Chondrocyte (in vitro differentiated cells): ENCODE measurements around the gene RAB5A. TPM values are rescaled to one million over a fixed set of nuclear protein-coding genes. Genes with fewer than 3 reads are reported as not detected.

Experiments
- DNase-seq: peaks from one replicate; pipeline ENCODE4 v3.0.0; 2021; ENCODE audit warnings: mixed read lengths, low spot score
- H3K27ac Mint-ChIP-seq: one replicate; pipeline ENCODE4 v1.8.0; 2021; ENCODE audit warnings: mild to moderate bottlenecking, moderate library complexity, mixed read lengths; ENCODE audit not compliant: unreplicated experiment
- H3K27me3 Mint-ChIP-seq: 2 replicates; pipeline ENCODE4 v1.8.0; 2021; ENCODE audit warnings: low read depth, mixed read lengths
- H3K36me3 Mint-ChIP-seq: 2 replicates; pipeline ENCODE4 v1.8.0; 2021; ENCODE audit warnings: low read depth, mixed read lengths
- H3K4me1 Mint-ChIP-seq: 2 replicates; pipeline ENCODE4 v1.8.0; 2021; ENCODE audit warnings: low read depth, mild to moderate bottlenecking, mixed read lengths
- H3K4me3 Mint-ChIP-seq: one replicate; pipeline ENCODE4 v1.8.0; 2021; ENCODE audit warnings: mild to moderate bottlenecking, moderate library complexity, mixed read lengths; ENCODE audit not compliant: unreplicated experiment
- H3K9me3 Mint-ChIP-seq: 2 replicates; pipeline ENCODE4 v1.8.0; 2021; ENCODE audit warnings: low read depth, mixed read lengths
- CTCF ChIP-seq: fragments of 200-600 bp; sonication (generic); IDR thresholded peaks from 2 replicates; pipeline ENCODE4 v1.5.0; 2021; ENCODE audit warnings: antibody characterized with exemption, mild to moderate bottlenecking, moderate library complexity
- total RNA-seq: library from RNA; stranded (reverse); gene quantifications from 3 replicates; pipeline ENCODE4 v1.2.1, GENCODE V29; 2021

The RAB5A gene
- total RNA-seq, 1 donor from 2014 or later = 81.1 TPM

GRCh38 chr3:19931180-19931692, 15.7 kb upstream of the RAB5A start:
- no peak overlapping the region for H3K4me3 Mint-ChIP-seq
- DNase-seq = no peak

GRCh38 chr3:19931767-19932188, 15.1 kb upstream of the RAB5A start:
- Mint-ChIP-seq H3K36me3 (no peaks in the 10 kb centered on the region), H3K27ac (no peak overlapping the region), H3K27me3 (no peaks in the 10 kb centered on the region), H3K9me3 (no peaks in the 10 kb centered on the region), H3K4me1 (peaks cover 2% of the 10 kb centered on the region), H3K4me3 (no peak overlapping the region)
- no peak for TF ChIP-seq CTCF
- no peak for DNase-seq

More at GRCh38 chr3:19931180-19931692, 15.7 kb upstream of the RAB5A start:
- no peak overlapping the region for H3K27ac Mint-ChIP-seq
- peaks cover 2% of the 10 kb centered on the region for H3K4me1 Mint-ChIP-seq
- H3K27me3 Mint-ChIP-seq = no peaks in the 10 kb centered on the region
- no peaks in the 10 kb centered on the region for H3K36me3 Mint-ChIP-seq
- no peaks in the 10 kb centered on the region for H3K9me3 Mint-ChIP-seq
- TF ChIP-seq CTCF = no peak

- no peaks in the 10 kb centered on the region for H3K27me3 Mint-ChIP-seq
- no peak overlapping the region for H3K4me3 Mint-ChIP-seq
- H3K27ac Mint-ChIP-seq = no peak overlapping the region
Observed at GRCh38 chr3:19932422-19932821, 14.5 kb upstream of the RAB5A start.

GRCh38 chr3:19934098-19934566, 12.8 kb upstream of the RAB5A start, which contains the start of gene EFHB:
Gene EFHB, minus strand, starts transcription at chr3:19934217. Its CDS starts 199 bp downstream, at chr3:19934018.
- DNase-seq = no peak
- Mint-ChIP-seq H3K4me3 (no peak within 1 kb of the TSS), H3K36me3 (no peaks in the 10 kb centered on the region), H3K27me3 (no peaks in the 10 kb centered on the region), H3K9me3 (no peaks in the 10 kb centered on the region), H3K4me1 (peaks cover 8% of the 10 kb centered on the region), H3K27ac (no peak within 1 kb of the TSS)
- no peak for TF ChIP-seq CTCF

More at GRCh38 chr3:19932422-19932821, 14.5 kb upstream of the RAB5A start:
- Mint-ChIP-seq H3K9me3 (no peaks in the 10 kb centered on the region), H3K4me1 (peaks cover 3% of the 10 kb centered on the region), H3K36me3 (no peaks in the 10 kb centered on the region)
- no peak for TF ChIP-seq CTCF
- no peak for DNase-seq

- no peak overlapping the region for H3K27ac Mint-ChIP-seq
- DNase-seq = no peak
- H3K36me3 Mint-ChIP-seq = no peaks in the 10 kb centered on the region
- H3K4me1 Mint-ChIP-seq = peaks cover 5% of the 10 kb centered on the region
- H3K4me3 Mint-ChIP-seq = no peak overlapping the region
- no peaks in the 10 kb centered on the region for H3K9me3 Mint-ChIP-seq
- TF ChIP-seq CTCF = no peak
- H3K27me3 Mint-ChIP-seq = no peaks in the 10 kb centered on the region
Observed at GRCh38 chr3:19937459-19938294, 9.2 kb upstream of the RAB5A start.
